Nephron (organoid): ENCODE results near the gene MEF2A.

ENCODE experiments used
- H3K27ac Mint-ChIP-seq, 3 experiments: 2 replicates each; pipeline ENCODE4 v1.8.0; 2020; ENCODE audit warnings: mixed read lengths in 3 of 3, mild to moderate bottlenecking in 2 of 3, moderate library complexity in 1 of 3
- H3K27me3 Mint-ChIP-seq: 2 replicates; pipeline ENCODE4 v1.8.0; 2021; ENCODE audit warnings: low read depth, mild to moderate bottlenecking, moderate library complexity, mixed read lengths
- H3K36me3 Mint-ChIP-seq: 2 replicates; pipeline ENCODE4 v1.8.0; 2020; ENCODE audit warnings: low read depth, mixed read lengths
- H3K4me1 Mint-ChIP-seq: 2 replicates; pipeline ENCODE4 v1.8.0; 2020; ENCODE audit warnings: mixed read lengths
- H3K4me3 Mint-ChIP-seq, 3 experiments: 2 replicates each; pipeline ENCODE4 v1.8.0; 2020; ENCODE audit warnings: mild to moderate bottlenecking in 3 of 3, mixed read lengths in 3 of 3, moderate library complexity in 2 of 3
- H3K9me3 Mint-ChIP-seq: 2 replicates; pipeline ENCODE4 v1.8.0; 2020; ENCODE audit warnings: mixed read lengths
- TF ChIP-seq, protein P1 (sequence below), 3 experiments: fragments of 200-600 bp; sonication (generic); IDR thresholded peaks; one replicate each; pipeline ENCODE4 v1.5.0; 2021; ENCODE audit warnings: antibody characterized with exemption in 3 of 3; ENCODE audit not compliant: unreplicated experiment in 3 of 3

MEF2A gene

DNA sequence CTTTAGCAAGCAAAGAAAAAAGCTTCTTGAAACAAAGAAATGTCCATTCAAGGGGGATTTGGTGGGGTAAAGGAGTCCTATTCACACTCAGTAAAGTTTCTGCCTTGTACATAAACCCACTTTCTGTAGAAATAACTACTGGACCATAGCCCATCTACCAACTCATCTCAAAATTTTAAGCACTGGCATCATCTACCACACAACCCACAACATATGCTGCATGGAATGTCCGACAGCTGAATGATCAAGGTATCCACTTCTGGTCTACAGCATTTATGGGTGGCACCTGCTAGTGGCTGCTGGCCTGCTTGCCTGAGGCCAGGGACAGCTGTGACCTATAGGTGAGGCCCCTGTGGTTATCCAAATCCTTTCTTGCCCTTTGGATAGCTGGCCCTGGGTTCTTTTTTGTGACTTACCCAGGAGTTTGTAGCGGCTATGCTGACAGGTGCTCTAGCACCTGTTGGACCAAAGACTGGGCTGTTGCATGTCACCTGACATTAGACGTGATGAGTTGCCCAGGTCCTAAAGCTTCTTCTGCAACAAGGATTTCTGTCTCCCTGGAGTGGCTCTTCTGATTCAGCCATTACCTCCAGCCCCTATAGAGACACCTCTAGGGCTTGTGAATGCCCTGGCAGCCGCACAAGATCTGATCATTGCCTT is 19.2 kb upstream of the MEF2A start:
- peaks cover 4% of the 10 kb centered on the region for H3K27me3 Mint-ChIP-seq

DNA sequence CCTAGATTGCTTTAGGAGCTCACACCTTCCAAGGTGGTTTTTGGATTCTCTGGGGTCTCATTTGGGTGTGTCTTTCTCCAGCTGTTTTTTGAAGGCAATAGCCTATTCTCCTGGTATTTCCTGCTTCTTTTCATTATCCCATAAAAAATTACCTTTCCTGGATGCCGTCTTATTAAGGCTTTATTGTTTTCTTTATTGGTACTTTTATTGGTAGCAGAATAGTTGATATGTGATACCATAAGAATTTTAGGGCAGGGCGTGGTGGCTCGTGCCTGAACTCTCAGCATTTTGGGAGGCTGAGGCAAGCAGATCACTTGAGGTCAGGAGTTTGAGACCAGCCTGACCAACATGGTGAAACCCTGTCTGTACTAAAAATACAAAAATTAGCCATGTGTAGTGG is 18.3 kb upstream of the MEF2A start:
- TF ChIP-seq, protein P1, sequence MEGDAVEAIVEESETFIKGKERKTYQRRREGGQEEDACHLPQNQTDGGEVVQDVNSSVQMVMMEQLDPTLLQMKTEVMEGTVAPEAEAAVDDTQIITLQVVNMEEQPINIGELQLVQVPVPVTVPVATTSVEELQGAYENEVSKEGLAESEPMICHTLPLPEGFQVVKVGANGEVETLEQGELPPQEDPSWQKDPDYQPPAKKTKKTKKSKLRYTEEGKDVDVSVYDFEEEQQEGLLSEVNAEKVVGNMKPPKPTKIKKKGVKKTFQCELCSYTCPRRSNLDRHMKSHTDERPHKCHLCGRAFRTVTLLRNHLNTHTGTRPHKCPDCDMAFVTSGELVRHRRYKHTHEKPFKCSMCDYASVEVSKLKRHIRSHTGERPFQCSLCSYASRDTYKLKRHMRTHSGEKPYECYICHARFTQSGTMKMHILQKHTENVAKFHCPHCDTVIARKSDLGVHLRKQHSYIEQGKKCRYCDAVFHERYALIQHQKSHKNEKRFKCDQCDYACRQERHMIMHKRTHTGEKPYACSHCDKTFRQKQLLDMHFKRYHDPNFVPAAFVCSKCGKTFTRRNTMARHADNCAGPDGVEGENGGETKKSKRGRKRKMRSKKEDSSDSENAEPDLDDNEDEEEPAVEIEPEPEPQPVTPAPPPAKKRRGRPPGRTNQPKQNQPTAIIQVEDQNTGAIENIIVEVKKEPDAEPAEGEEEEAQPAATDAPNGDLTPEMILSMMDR (IDR thresholded peaks at IDR 0.05; ENCODE audit: unreplicated experiment in 3 of 3), result no peak
- H3K4me1 Mint-ChIP-seq, result peaks cover 18% of the 10 kb centered on the region
- no peak overlapping the region for H3K27ac Mint-ChIP-seq
- peaks cover 4% of the 10 kb centered on the region for H3K27me3 Mint-ChIP-seq
- H3K9me3 Mint-ChIP-seq, result no peaks in the 10 kb centered on the region
- H3K36me3 Mint-ChIP-seq, result no peaks in the 10 kb centered on the region
- H3K4me3 Mint-ChIP-seq, result no peak overlapping the region

More for the DNA sequence above, 19.2 kb upstream of the MEF2A start:
- TF ChIP-seq, protein P1 (IDR thresholded peaks at IDR 0.05; ENCODE audit: unreplicated experiment in 3 of 3), result no peak
- no peak overlapping the region for H3K27ac Mint-ChIP-seq
- peaks cover 18% of the 10 kb centered on the region for H3K4me1 Mint-ChIP-seq
- H3K9me3 Mint-ChIP-seq, result no peaks in the 10 kb centered on the region
- H3K36me3 Mint-ChIP-seq, result no peaks in the 10 kb centered on the region
- H3K4me3 Mint-ChIP-seq, result no peak overlapping the region

DNA sequence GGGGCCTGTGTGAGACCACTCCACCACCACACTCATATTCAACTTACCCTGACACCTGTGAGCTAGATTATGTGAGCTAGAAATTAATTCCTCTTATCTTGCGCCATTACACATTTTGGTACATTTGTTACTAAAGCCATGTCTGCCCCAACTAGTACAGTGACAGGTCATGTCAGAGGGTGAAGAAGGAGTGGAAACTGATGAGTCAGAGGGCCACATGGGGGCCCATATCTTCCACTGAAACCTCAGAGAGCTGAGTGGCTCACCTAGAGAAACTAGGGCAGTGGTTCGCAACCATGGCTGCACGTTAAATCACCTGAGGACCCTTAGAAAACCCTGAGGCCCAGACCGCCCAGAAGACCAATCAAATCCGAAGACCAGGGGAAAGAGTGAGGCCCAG is 15.7 kb upstream of the MEF2A start:
- H3K4me1 Mint-ChIP-seq, result peaks cover 18% of the 10 kb centered on the region
- peaks cover 4% of the 10 kb centered on the region for H3K27me3 Mint-ChIP-seq
- no peak overlapping the region for H3K4me3 Mint-ChIP-seq
- H3K27ac Mint-ChIP-seq, result no peak overlapping the region
- TF ChIP-seq, protein P1 (IDR thresholded peaks at IDR 0.05; ENCODE audit: unreplicated experiment in 3 of 3), result no peak
- H3K36me3 Mint-ChIP-seq, result no peaks in the 10 kb centered on the region
- no peaks in the 10 kb centered on the region for H3K9me3 Mint-ChIP-seq

DNA sequence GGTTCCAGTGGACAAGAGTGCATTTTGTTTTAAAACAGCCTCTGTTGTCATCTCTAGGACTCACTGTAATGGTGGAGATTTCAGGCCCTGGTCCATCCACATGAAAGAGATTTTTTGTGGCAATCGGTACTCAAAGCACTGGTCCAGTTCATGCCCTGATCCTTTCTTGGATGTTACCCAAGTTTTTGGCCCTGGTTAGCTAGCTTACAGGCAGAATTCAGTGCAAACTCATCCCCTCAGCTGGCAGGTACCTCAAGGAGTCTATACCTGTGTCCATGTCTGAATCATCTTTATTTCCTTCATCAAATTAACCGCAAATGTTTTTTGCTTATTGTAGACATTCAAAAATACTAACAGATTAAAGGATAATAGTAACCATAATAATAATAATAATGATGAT is 13.7 kb upstream of the MEF2A start:
- TF ChIP-seq, protein P1 (IDR thresholded peaks at IDR 0.05; ENCODE audit: unreplicated experiment in 3 of 3), result no peak
- Mint-ChIP-seq H3K4me3 (no peak overlapping the region), H3K27ac (no peak overlapping the region), H3K36me3 (no peaks in the 10 kb centered on the region), H3K27me3 (peaks cover 4% of the 10 kb centered on the region), H3K9me3 (no peaks in the 10 kb centered on the region), H3K4me1 (no peaks in the 10 kb centered on the region)

DNA sequence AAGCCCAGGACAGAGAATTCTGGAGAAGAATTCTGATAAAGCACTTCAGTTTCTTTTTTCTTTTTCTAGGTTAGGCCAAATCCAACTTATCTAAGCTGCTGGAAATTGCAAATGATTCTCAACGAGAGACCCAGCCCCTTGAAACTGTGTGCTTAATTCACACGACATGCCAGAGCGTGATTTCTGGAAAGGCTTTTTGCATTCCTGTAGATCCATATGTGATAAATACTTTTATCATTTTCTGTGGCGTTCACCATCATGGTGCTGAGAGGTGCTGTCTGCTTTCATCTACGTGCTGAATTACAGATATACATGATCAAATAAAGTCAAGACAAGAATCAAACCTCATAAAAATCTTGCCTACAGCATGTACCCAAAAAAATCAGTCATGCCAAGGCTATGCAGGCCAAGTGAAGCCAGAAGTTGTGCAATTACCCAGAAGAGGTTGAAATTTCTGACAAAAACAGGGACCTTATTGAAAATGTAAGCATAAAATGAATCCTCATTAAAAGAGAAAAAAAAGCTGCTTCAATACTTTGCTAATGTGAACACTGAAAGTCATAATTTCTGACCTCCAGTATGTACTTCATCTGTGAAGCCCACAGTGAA is 10.8 kb upstream of the MEF2A start:
- TF ChIP-seq, protein P1 (IDR thresholded peaks at IDR 0.05; ENCODE audit: unreplicated experiment in 3 of 3), result no peak
- no peak overlapping the region for H3K27ac Mint-ChIP-seq
- no peaks in the 10 kb centered on the region for H3K27me3 Mint-ChIP-seq
- H3K4me3 Mint-ChIP-seq, result no peak overlapping the region
- no peaks in the 10 kb centered on the region for H3K36me3 Mint-ChIP-seq
- no peaks in the 10 kb centered on the region for H3K4me1 Mint-ChIP-seq
- no peaks in the 10 kb centered on the region for H3K9me3 Mint-ChIP-seq

DNA sequence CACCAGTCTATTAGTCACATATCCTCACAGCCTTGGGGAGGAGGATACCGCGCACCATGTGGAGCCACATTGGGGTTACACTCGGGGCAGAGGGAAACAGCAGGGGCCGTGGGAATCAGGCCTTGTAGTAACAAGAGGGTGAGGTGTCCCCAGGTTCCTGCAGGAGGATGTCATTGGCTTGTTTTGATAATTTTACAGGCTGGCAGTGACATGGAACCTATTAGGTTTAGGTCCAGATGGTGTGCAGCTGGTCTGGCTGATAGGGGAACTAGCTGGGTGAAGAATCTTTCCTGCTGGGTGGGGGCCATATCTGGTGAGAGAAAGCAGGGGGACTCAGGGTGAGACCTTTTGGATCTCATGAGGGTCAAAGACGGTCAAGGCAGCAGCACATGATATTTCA is 9.8 kb upstream of the MEF2A start:
- Mint-ChIP-seq H3K36me3 (no peaks in the 10 kb centered on the region), H3K4me1 (no peaks in the 10 kb centered on the region)

More for the DNA sequence above, 9.8 kb upstream of the MEF2A start:
- TF ChIP-seq, protein P1 (IDR thresholded peaks at IDR 0.05; ENCODE audit: unreplicated experiment in 3 of 3), result no peak
- no peak overlapping the region for H3K4me3 Mint-ChIP-seq
- peak overlapping the region in 1 of 3 experiments; percentile 1 for H3K27ac Mint-ChIP-seq
- no peaks in the 10 kb centered on the region for H3K9me3 Mint-ChIP-seq
- H3K27me3 Mint-ChIP-seq, result no peaks in the 10 kb centered on the region
